ENCODE measurements around the gene MTCL1. TPM values are rescaled to one million over a fixed set of nuclear protein-coding genes. Genes with fewer than 3 reads are reported as not detected.

MTCL1 gene
- total and polyA plus RNA-seq, 2 of the 8 experiments (the other 6 are each of a cell fraction or from before 2014, with no cell fraction given): 16.6 to 60.8 TPM

- H3K79me1 ChIP-seq (ENCODE audit: low read depth, low read length): no peaks in the 10 kb centered on the region
- no peak overlapping the region for H2BK20ac ChIP-seq (ENCODE audit: low read length)
- no peak overlapping the region for H2AFZ ChIP-seq (ENCODE audit: low read length)
- H3K14ac ChIP-seq (ENCODE audit: insufficient read length): no peak overlapping the region
- no peak for FAIRE-seq
- ChIA-PET CTCF (ENCODE audit: partially characterized antibody) (no interaction called here), POLR2A (ENCODE audit: partially characterized antibody) (no interaction called here)
- H4K8ac ChIP-seq (ENCODE audit: extremely low read depth, insufficient read depth, low read length): no peak overlapping the region
- no peaks in the 10 kb centered on the region for H3K9me3 ChIP-seq (ENCODE audit: insufficient read depth in 2 of 2, low read depth in 1 of 2, low read length in 1 of 2)
- no peaks in the 10 kb centered on the region; a peak in 1 of 7 replicates for H3K4me1 ChIP-seq (replicated peaks in 1 of 4; ENCODE audit: control insufficient read depth in 3 of 4, insufficient read depth in 4 of 4, low read length in 3 of 4)
- no peaks in the 10 kb centered on the region for H3K79me2 ChIP-seq (ENCODE audit: control insufficient read depth in 1 of 2, insufficient read depth in 2 of 2, low read length in 2 of 2)
- no peak overlapping the region for H3K23ac ChIP-seq (ENCODE audit: insufficient read length)
- TF ChIP-seq SP1 (IDR thresholded peaks at IDR 0.05; ENCODE audit: low read depth, low read length) (no peak), CTBP2 (IDR thresholded peaks at IDR 0.05; ENCODE audit: borderline replicate concordance, insufficient read depth, insufficient read length, low read length) (no peak), EGR1 (IDR thresholded peaks at IDR 0.05; ENCODE audit: borderline replicate concordance, low read depth, low read length) (no peak), E2F6 (IDR thresholded peaks at IDR 0.05) (no peak), RBBP5 (IDR thresholded peaks at IDR 0.05; ENCODE audit: borderline replicate concordance, low read depth, low read length) (no peak), JUND (IDR thresholded peaks at IDR 0.05; ENCODE audit: low read length) (no peak), SIX5 (IDR thresholded peaks at IDR 0.05; ENCODE audit: low read depth, low read length) (no peak), TCF12 (IDR thresholded peaks at IDR 0.05; ENCODE audit: low read depth, low read length) (no peak)
- H4K20me1 ChIP-seq (replicated peaks in 1 of 2; ENCODE audit: control insufficient read depth in 1 of 2, insufficient read depth in 2 of 2, low read length in 2 of 2): no peaks in the 10 kb centered on the region
- no peak overlapping the region for H3K56ac ChIP-seq (replicated peaks; ENCODE audit: insufficient read length, low read depth, low read length)
- no peak overlapping the region for H2BK15ac ChIP-seq (ENCODE audit: low read length)
- H4K5ac ChIP-seq (ENCODE audit: insufficient read length, low read depth, low read length): no peak overlapping the region
- no peak overlapping the region for H3K27ac ChIP-seq (ENCODE audit: low read depth, low read length)
- no peak overlapping the region for H2BK12ac ChIP-seq (ENCODE audit: low read depth, low read length)
- no peak for DNase-seq (ENCODE audit: low read depth in 1 of 2, low spot score in 2 of 2)
- no peak overlapping the region; the same call in 1 of the 2 replicates for H2AK5ac ChIP-seq (ENCODE audit: low read depth, low read length)
- H3K9ac ChIP-seq (replicated peaks in 1 of 4; ENCODE audit: extremely low read depth in 1 of 4, low read depth in 3 of 4, low read length in 3 of 4): no peak overlapping the region
- no peak overlapping the region for H3K18ac ChIP-seq (ENCODE audit: extremely low read depth, low read length)
- no peak overlapping the region for H3K4me3 ChIP-seq (ENCODE audit: extremely low read depth in 1 of 4, insufficient read depth in 2 of 4, low read depth in 3 of 4, low read length in 4 of 4)
- no peaks in the 10 kb centered on the region for H3K36me3 ChIP-seq (ENCODE audit: control insufficient read depth in 2 of 4, insufficient read depth in 4 of 4, low read length in 3 of 4)
- H3K23me2 ChIP-seq (ENCODE audit: low read depth, low read length): no peaks in the 10 kb centered on the region
- H2BK120ac ChIP-seq (replicated peaks; ENCODE audit: low read depth, low read length): no peak overlapping the region
- no peaks in the 10 kb centered on the region for H3K27me3 ChIP-seq (replicated peaks in 1 of 4; ENCODE audit: control insufficient read depth in 3 of 4, extremely low read depth in 1 of 4, insufficient read depth in 3 of 4, low read length in 3 of 4)
- H3K4ac ChIP-seq (replicated peaks; ENCODE audit: insufficient read length, low read depth, low read length): no peak overlapping the region
- H2BK5ac ChIP-seq (ENCODE audit: low read depth, low read length): no peak overlapping the region
- WGBS, 2 experiments (ENCODE audit: extremely low coverage in 1 of 2, insufficient coverage in 1 of 2, insufficient read length in 1 of 2, insufficient replicate concordance in 2 of 2, low coverage in 1 of 2, low lambda C conversion rate in 2 of 2, missing lambda C conversion rate in 1 of 2): 78% methylated on average over 4 of the region's 4 CpGs; no CpG with 5 or more reads in 1 of the 2 experiments
- H4K91ac ChIP-seq (replicated peaks; ENCODE audit: insufficient read length, low read length): no peak overlapping the region
- no peak overlapping the region for H3K4me2 ChIP-seq (ENCODE audit: insufficient read depth in 1 of 2, low read depth in 2 of 2, low read length in 2 of 2)
Measured at GRCh38 chr18:8669571-8669970, 35.8 kb upstream of the MTCL1 start.
